ENCODE results near the gene NFS1.

The NFS1 gene

GRCh38 chr20:35643045-35643444, 56.1 kb downstream of the NFS1 start:
- Histone ChIP-seq H3K79me2 (ENCODE audit: low read length) (peaks cover 25% of the 10 kb centered on the region), H3K4me2 (ENCODE audit: low read depth, low read length) (no peak overlapping the region), H3K4me3 (ENCODE audit: low read length) (no peak overlapping the region), H3K27me3 (replicated peaks; ENCODE audit: insufficient read depth, low read length) (no peaks in the 10 kb centered on the region), H3K36me3 (replicated peaks; ENCODE audit: insufficient read depth, low read length) (no peaks in the 10 kb centered on the region), H4K20me1 (ENCODE audit: insufficient read depth, low read length) (no peaks in the 10 kb centered on the region), H3K9ac (ENCODE audit: low read length) (no peak overlapping the region), H2AFZ (ENCODE audit: low read length) (no peak overlapping the region), H3K9me3 (replicated peaks; ENCODE audit: insufficient read depth, low read length) (no peaks in the 10 kb centered on the region), H3F3A (ENCODE audit: insufficient read depth, low read length) (no peaks in the 10 kb centered on the region), H3K4me1 (ENCODE audit: low read length) (no peaks in the 10 kb centered on the region), H3K27ac (ENCODE audit: low read length) (no peak overlapping the region), H3K9me2 (replicated peaks; ENCODE audit: insufficient read depth, low read length) (no peaks in the 10 kb centered on the region)
- TF ChIP-seq EZH2 (optimal IDR thresholded peaks at IDR 0.05; ENCODE audit: low read depth, low read length) (no peak), EZH2phosphoT487 (IDR thresholded peaks at IDR 0.05; ENCODE audit: low read length) (no peak), CTCF (IDR thresholded peaks at IDR 0.05; ENCODE audit: low read length) (no peak)
- DNase-seq, result no peak

GRCh38 chr20:35641743-35642142, 57.4 kb downstream of the NFS1 start:
- no peak for DNase-seq
- Histone ChIP-seq H3K4me2 (ENCODE audit: low read depth, low read length) (no peak overlapping the region), H3K27ac (ENCODE audit: low read length) (no peak overlapping the region), H2AFZ (ENCODE audit: low read length) (no peak overlapping the region), H3K9ac (ENCODE audit: low read length) (no peak overlapping the region), H3K9me3 (replicated peaks; ENCODE audit: insufficient read depth, low read length) (no peaks in the 10 kb centered on the region), H3K27me3 (replicated peaks; ENCODE audit: insufficient read depth, low read length) (no peaks in the 10 kb centered on the region), H4K20me1 (ENCODE audit: insufficient read depth, low read length) (no peaks in the 10 kb centered on the region), H3K4me1 (ENCODE audit: low read length) (no peaks in the 10 kb centered on the region), H3K4me3 (ENCODE audit: low read length) (no peak overlapping the region), H3F3A (ENCODE audit: insufficient read depth, low read length) (no peaks in the 10 kb centered on the region), H3K36me3 (replicated peaks; ENCODE audit: insufficient read depth, low read length) (no peaks in the 10 kb centered on the region), H3K79me2 (ENCODE audit: low read length) (peaks cover 25% of the 10 kb centered on the region), H3K9me2 (replicated peaks; ENCODE audit: insufficient read depth, low read length) (no peaks in the 10 kb centered on the region)
- TF ChIP-seq CTCF (IDR thresholded peaks at IDR 0.05; ENCODE audit: low read length), result no peak
- no peak for TF ChIP-seq EZH2 (optimal IDR thresholded peaks at IDR 0.05; ENCODE audit: low read depth, low read length)
- no peak for TF ChIP-seq EZH2phosphoT487 (IDR thresholded peaks at IDR 0.05; ENCODE audit: low read length)

GRCh38 chr20:35640724-35641123, 58.4 kb downstream of the NFS1 start:
- no peaks in the 10 kb centered on the region for H3K9me3 ChIP-seq (replicated peaks; ENCODE audit: insufficient read depth, low read length)
- no peak overlapping the region for H3K4me2 ChIP-seq (ENCODE audit: low read depth, low read length)
- no peak overlapping the region for H2AFZ ChIP-seq (ENCODE audit: low read length)
- H3K9ac ChIP-seq (ENCODE audit: low read length), result no peak overlapping the region
- TF ChIP-seq EZH2 (optimal IDR thresholded peaks at IDR 0.05; ENCODE audit: low read depth, low read length) (no peak), CTCF (IDR thresholded peaks at IDR 0.05; ENCODE audit: low read length) (no peak)
- peaks cover 25% of the 10 kb centered on the region for H3K79me2 ChIP-seq (ENCODE audit: low read length)
- no peak overlapping the region for H3K27ac ChIP-seq (ENCODE audit: low read length)
- no peaks in the 10 kb centered on the region for H3F3A ChIP-seq (ENCODE audit: insufficient read depth, low read length)
- no peaks in the 10 kb centered on the region for H4K20me1 ChIP-seq (ENCODE audit: insufficient read depth, low read length)
- no peaks in the 10 kb centered on the region for H3K4me1 ChIP-seq (ENCODE audit: low read length)
- H3K27me3 ChIP-seq (replicated peaks; ENCODE audit: insufficient read depth, low read length), result no peaks in the 10 kb centered on the region
- H3K4me3 ChIP-seq (ENCODE audit: low read length), result no peak overlapping the region
- DNase-seq, result no peak
- no peaks in the 10 kb centered on the region for H3K36me3 ChIP-seq (replicated peaks; ENCODE audit: insufficient read depth, low read length)
- no peaks in the 10 kb centered on the region for H3K9me2 ChIP-seq (replicated peaks; ENCODE audit: insufficient read depth, low read length)
